Fibroblast of gingiva (primary cell): Measurements from ENCODE around the gene GABRB1.

Source experiments
- DNase-seq: peaks from one replicate; pipeline ENCODE4 v3.0.0-alpha.2; 2011; ENCODE audit warnings: low read depth

The GABRB1 gene

DNA sequence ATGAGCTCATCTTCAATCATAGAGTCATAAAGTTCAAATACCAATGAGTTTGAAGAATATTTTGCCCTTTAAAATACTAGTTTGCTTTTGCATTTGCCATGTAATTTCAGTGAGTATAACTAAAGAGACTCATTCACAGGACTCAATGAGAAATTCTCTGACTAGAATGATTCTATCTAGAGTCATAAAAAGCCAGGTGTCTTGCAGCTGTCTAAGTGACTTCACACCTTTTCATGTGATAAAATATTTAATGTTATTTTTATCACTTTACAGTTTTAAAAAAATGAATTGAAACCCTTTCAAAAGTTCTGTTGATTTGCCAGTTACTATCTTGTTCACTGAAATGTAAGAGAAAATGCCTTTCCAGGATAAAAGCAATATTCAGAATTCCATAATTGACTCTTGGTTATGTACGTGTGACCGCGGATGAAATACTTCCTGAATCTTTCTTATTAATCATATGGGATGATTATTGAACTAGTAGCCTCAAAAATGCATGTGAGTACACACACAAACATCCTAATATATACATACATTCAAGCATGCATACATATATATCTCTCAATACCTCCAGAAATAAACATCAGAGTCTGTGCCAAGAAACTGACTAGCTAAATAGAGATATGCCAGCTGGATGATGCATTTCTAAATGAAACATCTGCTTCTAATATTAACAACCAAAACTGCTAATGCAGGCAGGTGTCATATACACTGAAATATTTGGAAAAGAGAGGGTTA lies 87.0 kb downstream of the GABRB1 start:
- no peak for DNase-seq

DNA sequence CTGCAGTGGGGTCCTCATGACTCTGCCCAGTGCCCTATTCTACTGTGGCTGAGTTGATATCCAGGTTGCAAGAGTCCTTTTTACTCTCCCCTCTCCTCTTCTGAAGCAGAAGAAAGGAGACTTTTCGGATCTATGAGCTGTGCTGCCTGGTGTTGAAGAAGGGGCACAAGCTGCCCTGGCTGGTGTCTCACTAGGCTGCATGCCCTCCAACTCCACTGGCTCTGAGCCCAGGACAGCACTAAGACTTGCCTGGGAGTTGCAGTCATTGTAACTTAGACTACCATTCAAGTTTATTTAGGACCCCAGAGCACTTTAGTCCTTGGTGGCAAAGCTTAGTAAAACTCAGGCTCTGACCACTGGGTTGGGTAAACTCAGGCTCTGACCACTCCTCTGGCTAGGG lies 89.4 kb downstream of the GABRB1 start:
- DNase-seq = no peak

DNA sequence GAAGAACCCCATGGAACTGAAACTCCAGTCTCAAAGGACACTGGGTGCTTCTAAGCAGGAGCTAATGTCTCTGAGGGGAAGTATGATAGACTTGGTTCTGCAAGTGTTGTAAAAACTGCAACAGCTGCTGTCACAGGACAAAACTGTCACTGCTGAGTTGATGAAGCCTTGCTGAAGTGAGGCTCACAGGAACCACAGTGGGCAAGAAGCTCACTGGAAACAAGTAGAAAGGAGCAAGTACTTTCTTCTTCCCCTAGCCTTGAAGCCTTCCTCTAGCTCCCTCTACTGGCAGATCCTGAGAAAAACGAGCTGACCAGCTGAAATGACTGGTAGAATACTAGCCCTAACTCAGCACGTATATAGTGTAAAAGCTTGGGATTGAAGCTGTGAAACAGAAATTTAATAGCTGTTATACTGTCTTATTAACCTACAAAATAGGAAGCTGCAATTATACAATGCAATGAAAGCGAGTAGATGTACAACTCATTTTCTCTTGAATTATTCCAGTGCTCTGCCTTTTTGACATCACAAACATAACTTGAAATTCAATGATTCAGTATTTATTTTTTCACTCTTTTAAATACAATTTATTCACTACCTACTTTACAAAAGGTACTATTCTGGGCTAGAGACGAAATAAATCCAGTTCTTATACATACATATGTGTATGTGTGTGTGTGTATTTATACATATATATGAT lies 91.4 kb downstream of the GABRB1 start:
- peak; percentile 44 for DNase-seq

- no peak for DNase-seq
These were observed 97.6 kb downstream of the GABRB1 start for GRCh38 chr4:47128991-47129390.

DNA sequence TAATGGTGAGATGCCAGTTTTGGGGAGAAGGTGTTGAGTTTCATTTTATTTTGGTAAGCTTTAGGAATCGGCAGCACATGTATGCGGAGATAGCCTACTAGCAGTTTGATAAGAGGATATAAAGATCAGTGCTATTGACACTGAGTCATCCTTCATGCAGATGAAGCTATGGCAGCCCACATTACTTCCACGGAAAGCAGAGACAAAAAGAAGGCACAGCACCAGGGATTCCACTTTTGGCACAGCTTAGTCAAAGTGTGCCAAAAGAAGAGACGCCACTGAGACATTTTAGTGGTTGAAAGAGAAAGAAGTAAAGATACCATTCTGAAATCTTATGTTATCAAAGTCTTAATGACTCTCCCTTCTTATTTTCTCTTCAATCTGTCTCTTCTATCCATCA lies 103.8 kb downstream of the GABRB1 start:
- no peak for DNase-seq

GRCh38 chr4:47143261-47143660 lies 111.9 kb downstream of the GABRB1 start:
- no peak for DNase-seq

- no peak for DNase-seq
These were observed 114.3 kb downstream of the GABRB1 start for GRCh38 chr4:47145630-47146029.

- no peak for DNase-seq
These were observed 123.5 kb downstream of the GABRB1 start for GRCh38 chr4:47154816-47155370.

- DNase-seq = no peak
These were observed 124.6 kb downstream of the GABRB1 start for GRCh38 chr4:47155919-47156318.

- no peak for DNase-seq
These were observed 128.7 kb downstream of the GABRB1 start for GRCh38 chr4:47160095-47160494.

DNA sequence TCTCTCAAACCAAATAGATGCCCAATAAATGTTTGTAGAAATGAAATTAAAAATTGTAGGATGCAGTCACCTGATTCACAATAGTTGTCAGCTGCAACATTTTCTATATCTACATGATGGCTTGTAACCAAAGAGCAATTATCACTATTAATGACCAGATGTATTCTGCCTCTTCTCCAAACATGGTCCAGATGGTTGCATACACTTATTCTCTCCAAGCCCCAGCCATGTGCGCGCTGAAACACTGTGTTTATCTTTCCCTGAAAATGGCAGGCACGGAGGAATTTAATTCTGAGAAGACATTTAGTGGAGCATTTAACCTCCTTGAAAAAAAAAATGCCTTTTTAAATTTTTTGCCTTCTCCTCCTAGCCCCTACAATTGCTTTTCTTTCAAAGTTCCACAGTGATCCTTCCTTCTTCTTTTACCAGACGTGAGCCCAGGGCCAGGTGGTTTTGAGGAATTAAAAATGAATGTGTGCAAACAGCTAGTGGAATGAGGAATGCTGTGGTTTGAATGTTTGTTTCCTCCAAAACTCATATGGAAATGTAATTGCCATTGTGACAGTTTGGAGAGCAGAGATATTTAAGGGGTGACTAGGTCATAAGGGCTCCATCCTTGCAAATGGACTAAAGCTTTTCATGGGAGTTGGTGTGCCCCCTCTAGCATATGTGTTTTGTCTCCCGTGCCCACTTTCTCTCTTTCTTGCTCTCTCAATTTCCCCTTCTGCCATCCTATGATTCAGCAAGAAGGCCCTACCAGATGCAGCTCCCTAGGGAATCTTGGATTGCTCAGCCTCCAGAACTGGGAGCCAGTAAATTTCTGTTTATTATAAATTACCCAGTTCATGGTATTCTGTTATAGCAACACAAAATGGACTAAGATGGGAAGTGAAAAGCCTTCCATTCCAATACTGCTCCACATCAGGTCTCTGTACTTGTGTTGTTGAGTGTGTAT lies 136.0 kb downstream of the GABRB1 start:
- peak; percentile 6 for DNase-seq

GRCh38 chr4:47184083-47184482 lies 152.7 kb downstream of the GABRB1 start:
- no peak for DNase-seq

- no peak for DNase-seq
These were observed 154.4 kb downstream of the GABRB1 start for GRCh38 chr4:47185761-47186160.

- DNase-seq = no peak
These were observed 156.2 kb downstream of the GABRB1 start for GRCh38 chr4:47187608-47188007.

GRCh38 chr4:47193179-47193578 lies 161.8 kb downstream of the GABRB1 start:
- no peak for DNase-seq

GRCh38 chr4:47194036-47194737 lies 162.8 kb downstream of the GABRB1 start:
- DNase-seq = no peak

DNA sequence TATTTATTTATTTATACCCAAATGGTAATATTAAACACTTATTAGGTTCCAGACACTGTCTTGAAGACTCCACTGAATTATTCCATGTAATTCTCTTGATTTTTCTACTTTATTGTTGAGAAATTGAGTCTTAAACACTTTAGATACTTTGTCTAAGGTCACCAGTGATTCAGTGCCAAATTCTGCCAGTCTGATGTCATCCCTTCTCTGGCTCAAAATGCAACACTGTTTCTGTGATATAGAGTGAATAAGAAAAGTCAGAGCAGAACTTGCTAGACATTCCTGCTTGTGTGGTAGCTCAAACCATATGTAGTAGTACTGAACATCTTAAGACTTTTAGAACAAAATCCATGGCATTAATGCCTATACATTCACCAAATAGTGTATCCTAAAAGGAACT lies 164.3 kb downstream of the GABRB1 start:
- no peak for DNase-seq

GRCh38 chr4:47198791-47199190 lies 167.4 kb downstream of the GABRB1 start:
- DNase-seq = no peak

GRCh38 chr4:47203593-47203992 lies 172.2 kb downstream of the GABRB1 start:
- DNase-seq = no peak

DNA sequence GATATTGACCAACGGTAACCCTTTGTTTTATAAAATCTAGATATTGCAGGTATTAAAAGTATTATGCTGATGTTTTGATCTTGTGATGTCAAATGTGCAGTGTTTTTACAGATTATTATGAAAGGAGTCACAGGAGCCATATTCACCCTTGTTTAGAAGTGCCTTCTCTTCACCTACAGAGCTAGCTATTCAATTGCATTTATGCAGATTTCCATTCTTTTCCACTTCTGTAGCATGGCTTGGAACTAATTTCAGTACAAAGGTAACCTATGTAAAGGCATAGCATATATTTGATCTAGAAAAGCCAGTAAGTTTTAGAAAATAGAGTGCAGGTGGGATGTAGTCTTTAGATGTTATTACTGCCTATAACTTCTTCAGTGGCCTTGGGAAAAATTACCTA lies 176.2 kb downstream of the GABRB1 start:
- no peak for DNase-seq

- peak; percentile 34 for DNase-seq
These were observed 178.5 kb downstream of the GABRB1 start for GRCh38 chr4:47209833-47210232.

GRCh38 chr4:47210828-47211227 lies 179.5 kb downstream of the GABRB1 start:
- no peak for DNase-seq
